SH-SY5Y (cell line): ENCODE measurements around the gene ZSCAN20.

ENCODE experiments used
- GATA2 ChIP-seq: IDR thresholded peaks from 2 replicates; pipeline ENCODE4 v1.6.1; 2011; ENCODE audit warnings: mild to moderate bottlenecking, low read depth, low read length
- GATA3 ChIP-seq: IDR thresholded peaks from 2 replicates; pipeline ENCODE4 v1.6.1; 2011; ENCODE audit warnings: low read depth, mild to moderate bottlenecking, low read length, moderate library complexity

The ZSCAN20 gene

GRCh38 chr1:33436557-33437285 lies 35.7 kb upstream of the ZSCAN20 start:
- TF ChIP-seq GATA3 (no peak), GATA2 (0 out of 2 replicates have a peak, but pooled peaks have one; percentile 18)

GRCh38 chr1:33438364-33439160 lies 33.9 kb upstream of the ZSCAN20 start:
- TF ChIP-seq GATA2 (no peak), GATA3 (no peak)

GRCh38 chr1:33439662-33440061 lies 32.8 kb upstream of the ZSCAN20 start:
- TF ChIP-seq GATA3 (no peak), GATA2 (no peak)

GRCh38 chr1:33441088-33441745 lies 31.2 kb upstream of the ZSCAN20 start:
- no peak for TF ChIP-seq GATA2
- no peak for TF ChIP-seq GATA3

GRCh38 chr1:33442141-33442540 lies 30.3 kb upstream of the ZSCAN20 start:
- TF ChIP-seq GATA2 (no peak), GATA3 (no peak)

GRCh38 chr1:33443080-33443704 lies 29.3 kb upstream of the ZSCAN20 start:
- TF ChIP-seq GATA3: no peak
- no peak for TF ChIP-seq GATA2

- TF ChIP-seq GATA2 (no peak), GATA3 (no peak)
Observed at GRCh38 chr1:33443705-33444180, 28.7 kb upstream of the ZSCAN20 start.

GRCh38 chr1:33445108-33445507 lies 27.3 kb upstream of the ZSCAN20 start:
- no peak for TF ChIP-seq GATA2
- no peak for TF ChIP-seq GATA3

- TF ChIP-seq GATA2: no peak
- TF ChIP-seq GATA3: no peak
Observed at GRCh38 chr1:33446590-33446989, 25.9 kb upstream of the ZSCAN20 start.

- TF ChIP-seq GATA3 (no peak), GATA2 (no peak)
Observed at GRCh38 chr1:33454646-33455282, 17.7 kb upstream of the ZSCAN20 start.

GRCh38 chr1:33455539-33456501 lies 16.6 kb upstream of the ZSCAN20 start:
- no peak for TF ChIP-seq GATA3
- no peak for TF ChIP-seq GATA2

- no peak for TF ChIP-seq GATA2
- TF ChIP-seq GATA3: no peak
Observed at GRCh38 chr1:33456502-33456886, 16.0 kb upstream of the ZSCAN20 start.

- no peak for TF ChIP-seq GATA2
- TF ChIP-seq GATA3: no peak
Observed at GRCh38 chr1:33459691-33460090, 12.8 kb upstream of the ZSCAN20 start.
